ENCODE results near the gene FOLR2.
"Not testable (repeated sequence)": the region's sequence is repeated elsewhere in the genome, so short reads cannot be mapped to it uniquely, and the experiment has no call there.

Gene FOLR2

DNA sequence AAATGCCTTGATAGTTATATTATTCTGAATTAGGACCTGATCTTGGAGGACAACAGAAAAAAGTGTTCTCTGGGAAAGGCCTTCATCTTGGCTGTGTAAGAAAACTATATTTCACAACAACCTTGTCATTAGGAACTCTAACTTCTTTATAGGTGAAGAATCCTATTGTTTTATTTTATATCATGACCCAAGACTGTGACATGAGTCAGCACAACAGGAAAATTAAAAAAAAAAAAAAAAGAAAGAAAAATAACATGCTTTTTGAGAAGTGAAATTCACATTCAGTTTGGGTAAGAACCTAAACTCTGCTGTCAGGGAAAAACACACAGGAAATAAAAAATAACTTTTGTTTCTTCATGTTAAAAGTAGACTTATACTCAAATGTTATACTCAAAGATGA is 11.7 kb upstream of the FOLR2 start:
- no peak overlapping the region for H3K9ac ChIP-seq (ENCODE audit: low read length)
- no peaks in the 10 kb centered on the region for H3F3A ChIP-seq (ENCODE audit: insufficient read depth)
- H3K27me3 ChIP-seq (ENCODE audit: low read length) = no peaks in the 10 kb centered on the region
- H3K27ac ChIP-seq (ENCODE audit: low read depth, low read length) = no peak overlapping the region
- no peaks in the 10 kb centered on the region for H3K79me2 ChIP-seq (ENCODE audit: insufficient read depth, low read length)
- TF ChIP-seq, protein P1, sequence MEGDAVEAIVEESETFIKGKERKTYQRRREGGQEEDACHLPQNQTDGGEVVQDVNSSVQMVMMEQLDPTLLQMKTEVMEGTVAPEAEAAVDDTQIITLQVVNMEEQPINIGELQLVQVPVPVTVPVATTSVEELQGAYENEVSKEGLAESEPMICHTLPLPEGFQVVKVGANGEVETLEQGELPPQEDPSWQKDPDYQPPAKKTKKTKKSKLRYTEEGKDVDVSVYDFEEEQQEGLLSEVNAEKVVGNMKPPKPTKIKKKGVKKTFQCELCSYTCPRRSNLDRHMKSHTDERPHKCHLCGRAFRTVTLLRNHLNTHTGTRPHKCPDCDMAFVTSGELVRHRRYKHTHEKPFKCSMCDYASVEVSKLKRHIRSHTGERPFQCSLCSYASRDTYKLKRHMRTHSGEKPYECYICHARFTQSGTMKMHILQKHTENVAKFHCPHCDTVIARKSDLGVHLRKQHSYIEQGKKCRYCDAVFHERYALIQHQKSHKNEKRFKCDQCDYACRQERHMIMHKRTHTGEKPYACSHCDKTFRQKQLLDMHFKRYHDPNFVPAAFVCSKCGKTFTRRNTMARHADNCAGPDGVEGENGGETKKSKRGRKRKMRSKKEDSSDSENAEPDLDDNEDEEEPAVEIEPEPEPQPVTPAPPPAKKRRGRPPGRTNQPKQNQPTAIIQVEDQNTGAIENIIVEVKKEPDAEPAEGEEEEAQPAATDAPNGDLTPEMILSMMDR (IDR thresholded peaks at IDR 0.05; ENCODE audit: insufficient read depth, low read length, poor library complexity, severe bottlenecking) = no peak
- TF ChIP-seq EZH2phosphoT487 (conservative IDR thresholded peaks at IDR 0.05; ENCODE audit: low read length) = no peak
- H3K36me3 ChIP-seq (ENCODE audit: low read length) = no peaks in the 10 kb centered on the region
- H4K20me1 ChIP-seq (ENCODE audit: low read depth, low read length) = no peaks in the 10 kb centered on the region
- no peaks in the 10 kb centered on the region for H3K9me3 ChIP-seq (ENCODE audit: insufficient read depth, low read length)
- no peak overlapping the region for H2AFZ ChIP-seq (ENCODE audit: low read depth, low read length, severe bottlenecking)
- H3K9me2 ChIP-seq (replicated peaks; ENCODE audit: insufficient read depth, low read length) = no peaks in the 10 kb centered on the region
- no peak overlapping the region for H3K4me2 ChIP-seq (ENCODE audit: low read depth, low read length, poor library complexity, severe bottlenecking)
- H3K4me3 ChIP-seq (ENCODE audit: insufficient read depth, low read length, poor library complexity, severe bottlenecking) = no peak overlapping the region

DNA sequence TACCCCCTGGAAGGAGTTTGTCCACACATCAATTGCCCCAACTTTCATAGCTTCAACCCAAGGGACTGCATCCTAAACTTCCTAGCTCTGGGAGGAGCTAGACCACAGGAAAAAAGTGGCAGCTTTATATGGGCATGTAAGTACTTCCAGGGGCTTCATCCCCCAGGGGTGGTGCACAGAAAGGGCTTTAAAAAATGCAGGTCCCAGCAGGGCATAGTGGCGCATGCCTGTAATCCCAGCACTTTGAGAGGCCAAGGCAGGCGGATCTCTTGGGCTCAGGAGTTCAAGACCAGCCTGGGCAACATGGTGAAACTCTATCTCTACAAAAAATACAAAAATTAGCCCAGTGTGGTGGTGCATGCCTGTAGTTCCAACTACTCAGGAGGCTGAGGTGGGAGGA is 9.8 kb upstream of the FOLR2 start:
- H3K9me3 ChIP-seq (ENCODE audit: insufficient read depth, low read length) = not testable (repeated sequence)

GRCh38 chr11:72208281-72208680 is 8.3 kb upstream of the FOLR2 start:
- H3K4me2 ChIP-seq (ENCODE audit: low read depth, low read length, poor library complexity, severe bottlenecking) = no peak overlapping the region
- H3K9ac ChIP-seq (ENCODE audit: low read length) = no peak overlapping the region
- no peaks in the 10 kb centered on the region for H3K9me3 ChIP-seq (ENCODE audit: insufficient read depth, low read length)
- H3K79me2 ChIP-seq (ENCODE audit: insufficient read depth, low read length) = no peaks in the 10 kb centered on the region
- no peak overlapping the region for H3K4me3 ChIP-seq (ENCODE audit: insufficient read depth, low read length, poor library complexity, severe bottlenecking)
- H3K27me3 ChIP-seq (ENCODE audit: low read length) = no peaks in the 10 kb centered on the region
- no peaks in the 10 kb centered on the region for H3K36me3 ChIP-seq (ENCODE audit: low read length)
- H3K27ac ChIP-seq (ENCODE audit: low read depth, low read length) = no peak overlapping the region
- TF ChIP-seq, protein P1 (IDR thresholded peaks at IDR 0.05; ENCODE audit: insufficient read depth, low read length, poor library complexity, severe bottlenecking) = no peak
- no peak for TF ChIP-seq EZH2phosphoT487 (conservative IDR thresholded peaks at IDR 0.05; ENCODE audit: low read length)
- no peaks in the 10 kb centered on the region for H4K20me1 ChIP-seq (ENCODE audit: low read depth, low read length)
- no peaks in the 10 kb centered on the region for H3F3A ChIP-seq (ENCODE audit: insufficient read depth)
- no peaks in the 10 kb centered on the region for H3K9me2 ChIP-seq (replicated peaks; ENCODE audit: insufficient read depth, low read length)
- no peak overlapping the region for H2AFZ ChIP-seq (ENCODE audit: low read depth, low read length, severe bottlenecking)

More for the DNA sequence above, 9.8 kb upstream of the FOLR2 start:
- H3K9me2 ChIP-seq (replicated peaks; ENCODE audit: insufficient read depth, low read length); H3K27ac ChIP-seq (ENCODE audit: low read depth, low read length); H3K36me3 ChIP-seq (ENCODE audit: low read length); H3F3A ChIP-seq (ENCODE audit: insufficient read depth); H3K27me3 ChIP-seq (ENCODE audit: low read length); H2AFZ ChIP-seq (ENCODE audit: low read depth, low read length, severe bottlenecking); H4K20me1 ChIP-seq (ENCODE audit: low read depth, low read length); H3K79me2 ChIP-seq (ENCODE audit: insufficient read depth, low read length); H3K9ac ChIP-seq (ENCODE audit: low read length); H3K4me3 ChIP-seq (ENCODE audit: insufficient read depth, low read length, poor library complexity, severe bottlenecking); H3K4me2 ChIP-seq (ENCODE audit: low read depth, low read length, poor library complexity, severe bottlenecking): not testable (repeated sequence)

DNA sequence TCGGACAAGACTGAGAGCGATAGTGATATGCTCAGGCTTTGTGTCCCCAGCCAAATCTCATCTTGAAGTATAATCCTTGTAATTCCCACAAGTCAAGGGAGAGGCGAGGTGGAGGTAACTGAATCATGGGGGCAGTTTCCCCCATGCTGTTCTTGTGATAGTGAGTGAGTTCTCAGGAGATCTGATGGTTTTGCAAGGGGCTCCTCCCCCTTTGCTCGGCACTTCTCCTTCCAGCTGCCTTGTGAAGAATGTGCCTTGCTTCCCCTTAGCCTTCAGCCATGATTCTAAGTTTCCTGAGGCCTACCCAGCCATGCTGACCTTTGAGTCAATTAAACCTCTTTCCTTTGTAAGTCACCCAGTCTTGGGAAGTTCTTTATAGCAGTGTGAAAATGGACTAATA is 7.5 kb upstream of the FOLR2 start:
- TF ChIP-seq, protein P1 (IDR thresholded peaks at IDR 0.05; ENCODE audit: insufficient read depth, low read length, poor library complexity, severe bottlenecking) = no peak
- TF ChIP-seq EZH2phosphoT487 (conservative IDR thresholded peaks at IDR 0.05; ENCODE audit: low read length) = no peak

More for the DNA sequence above, 7.5 kb upstream of the FOLR2 start:
- Histone ChIP-seq H3K9ac (ENCODE audit: low read length) (no peak overlapping the region), H3K27me3 (ENCODE audit: low read length) (no peaks in the 10 kb centered on the region), H2AFZ (ENCODE audit: low read depth, low read length, severe bottlenecking) (no peak overlapping the region), H3K36me3 (ENCODE audit: low read length) (no peaks in the 10 kb centered on the region), H3K9me3 (ENCODE audit: insufficient read depth, low read length) (no peaks in the 10 kb centered on the region), H3K4me3 (ENCODE audit: insufficient read depth, low read length, poor library complexity, severe bottlenecking) (no peak overlapping the region), H3K4me2 (ENCODE audit: low read depth, low read length, poor library complexity, severe bottlenecking) (no peak overlapping the region), H4K20me1 (ENCODE audit: low read depth, low read length) (no peaks in the 10 kb centered on the region), H3K27ac (ENCODE audit: low read depth, low read length) (no peak overlapping the region), H3K79me2 (ENCODE audit: insufficient read depth, low read length) (no peaks in the 10 kb centered on the region), H3K9me2 (replicated peaks; ENCODE audit: insufficient read depth, low read length) (no peaks in the 10 kb centered on the region), H3F3A (ENCODE audit: insufficient read depth) (no peaks in the 10 kb centered on the region)
